GM13976 (cell line): ENCODE results near the gene FAM184B.

Experiments
- DNase-seq: peaks from one replicate; pipeline ENCODE4 v3.0.0; 2012; ENCODE audit warnings: low spot score
- in situ Hi-C: fragments of 300-500 bp; cut with MboI; formaldehyde crosslinking; loops from one replicate; pipeline ENCODE4 v1.12.0; 2022; ENCODE audit warnings: low sequenced_read_pairs, mixed read lengths, inconsistent platforms; ENCODE audit not compliant: unreplicated experiment
- TF ChIP-seq, protein P1 (sequence below): IDR thresholded peaks from 2 replicates; pipeline ENCODE4 v1.5.1; 2012; ENCODE audit warnings: borderline replicate concordance, mild to moderate bottlenecking; ENCODE audit not compliant: insufficient read depth; ENCODE audit errors: extremely low read depth, missing control alignments, control extremely low read depth

FAM184B gene

GRCh38 chr4:17758485-17758884, 22.9 kb downstream of the FAM184B start:
- in situ Hi-C loops = no loop called here
- DNase-seq = no peak
- TF ChIP-seq, protein P1, sequence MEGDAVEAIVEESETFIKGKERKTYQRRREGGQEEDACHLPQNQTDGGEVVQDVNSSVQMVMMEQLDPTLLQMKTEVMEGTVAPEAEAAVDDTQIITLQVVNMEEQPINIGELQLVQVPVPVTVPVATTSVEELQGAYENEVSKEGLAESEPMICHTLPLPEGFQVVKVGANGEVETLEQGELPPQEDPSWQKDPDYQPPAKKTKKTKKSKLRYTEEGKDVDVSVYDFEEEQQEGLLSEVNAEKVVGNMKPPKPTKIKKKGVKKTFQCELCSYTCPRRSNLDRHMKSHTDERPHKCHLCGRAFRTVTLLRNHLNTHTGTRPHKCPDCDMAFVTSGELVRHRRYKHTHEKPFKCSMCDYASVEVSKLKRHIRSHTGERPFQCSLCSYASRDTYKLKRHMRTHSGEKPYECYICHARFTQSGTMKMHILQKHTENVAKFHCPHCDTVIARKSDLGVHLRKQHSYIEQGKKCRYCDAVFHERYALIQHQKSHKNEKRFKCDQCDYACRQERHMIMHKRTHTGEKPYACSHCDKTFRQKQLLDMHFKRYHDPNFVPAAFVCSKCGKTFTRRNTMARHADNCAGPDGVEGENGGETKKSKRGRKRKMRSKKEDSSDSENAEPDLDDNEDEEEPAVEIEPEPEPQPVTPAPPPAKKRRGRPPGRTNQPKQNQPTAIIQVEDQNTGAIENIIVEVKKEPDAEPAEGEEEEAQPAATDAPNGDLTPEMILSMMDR = no peak

GRCh38 chr4:17757621-17758020, 23.8 kb downstream of the FAM184B start:
- in situ Hi-C loops = no loop called here
- TF ChIP-seq, protein P1 = no peak
- DNase-seq = no peak

GRCh38 chr4:17753646-17754045, 27.8 kb downstream of the FAM184B start:
- in situ Hi-C loops = no loop called here
- TF ChIP-seq, protein P1 = no peak
- no peak for DNase-seq

GRCh38 chr4:17740702-17741101, 40.7 kb downstream of the FAM184B start:
- TF ChIP-seq, protein P1 = no peak
- no peak for DNase-seq
- in situ Hi-C loops = no loop called here

DNA sequence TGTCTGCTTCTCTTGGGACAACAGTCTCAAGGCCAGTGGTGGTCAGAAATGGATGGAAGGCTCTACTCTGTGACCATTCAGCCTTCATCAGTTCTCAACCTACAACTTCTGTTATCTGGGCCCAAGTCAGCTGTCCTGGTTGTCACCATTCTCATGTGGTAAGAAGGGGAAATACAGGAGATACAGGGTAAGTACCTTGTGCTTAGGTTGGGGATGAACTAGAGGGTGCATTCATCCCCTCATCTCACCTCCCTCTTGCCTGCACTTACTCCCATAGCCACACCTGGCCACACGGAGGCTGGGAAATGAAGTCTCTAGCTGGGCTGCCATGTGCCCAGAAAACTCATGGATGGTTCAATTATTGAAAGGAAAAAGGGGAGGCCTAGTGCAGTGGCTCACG, 44.9 kb downstream of the FAM184B start:
- TF ChIP-seq, protein P1 = no peak
- in situ Hi-C loops = no loop called here

DNA sequence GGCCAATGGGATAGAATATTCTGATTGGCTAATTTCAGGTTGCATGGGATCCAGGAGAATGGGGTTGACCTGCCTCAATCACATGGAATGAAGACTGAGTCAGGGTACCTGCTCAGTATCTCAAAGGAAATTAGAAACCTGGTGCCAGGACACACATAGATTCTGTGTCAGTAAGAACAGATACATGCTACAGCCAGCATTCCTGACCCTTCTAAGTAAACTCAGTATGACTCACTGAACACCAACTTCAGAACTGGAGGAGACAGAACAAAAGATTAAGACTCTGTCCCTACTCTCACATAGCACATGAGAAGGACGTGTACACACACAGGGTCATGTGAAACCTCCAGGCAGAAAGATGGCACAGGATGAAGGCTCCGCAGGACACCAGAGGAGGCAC, 54.5 kb downstream of the FAM184B start:
- TF ChIP-seq, protein P1 = no peak
- in situ Hi-C loops = no loop called here
- no peak for DNase-seq

More for the DNA sequence above, 44.9 kb downstream of the FAM184B start:
- no peak for DNase-seq

GRCh38 chr4:17723648-17724047, 57.8 kb downstream of the FAM184B start:
- DNase-seq = no peak
- TF ChIP-seq, protein P1 = no peak
- in situ Hi-C loops = no loop called here
